Epithelial cell of esophagus (primary cell): ENCODE data around the gene HOXB6.

Experiments used
- DNase-seq: peaks from one replicate; pipeline ENCODE4 v3.0.0; 2010; ENCODE audit warnings: low read depth
- H3K4me3 ChIP-seq: 2 replicates; pipeline ENCODE4 v1.5.1; 2011; ENCODE audit warnings: mild to moderate bottlenecking, low read length, control low read depth
- CTCF ChIP-seq: IDR thresholded peaks from 2 replicates; pipeline ENCODE4 v1.5.1; 2011; ENCODE audit warnings: low read depth, mild to moderate bottlenecking, low read length, control low read depth, inconsistent platforms; ENCODE audit not compliant: insufficient read depth; ENCODE audit errors: missing control alignments

Gene HOXB6

GRCh38 chr17:48640858-48641180, 36.0 kb upstream of the HOXB6 start:
- TF ChIP-seq CTCF = no peak
- H3K4me3 ChIP-seq = no peak overlapping the region
- no peak for DNase-seq

GRCh38 chr17:48639982-48640857, 35.4 kb upstream of the HOXB6 start:
- no peak overlapping the region for H3K4me3 ChIP-seq
- DNase-seq = no peak
- no peak for TF ChIP-seq CTCF

GRCh38 chr17:48639136-48639535, 34.4 kb upstream of the HOXB6 start:
- no peak for DNase-seq
- H3K4me3 ChIP-seq = no peak overlapping the region
- TF ChIP-seq CTCF = no peak

GRCh38 chr17:48637323-48638260, 32.8 kb upstream of the HOXB6 start:
- TF ChIP-seq CTCF = no peak
- H3K4me3 ChIP-seq = no peak overlapping the region
- peak; percentile 65 for DNase-seq

- TF ChIP-seq CTCF = peak; percentile 35
- DNase-seq = peak; percentile 37
- H3K4me3 ChIP-seq = no peak overlapping the region
Observed at GRCh38 chr17:48636177-48637018, 31.6 kb upstream of the HOXB6 start.

GRCh38 chr17:48634493-48635208, 29.9 kb upstream of the HOXB6 start:
- no peak overlapping the region for H3K4me3 ChIP-seq
- no peak for DNase-seq
- no peak for TF ChIP-seq CTCF
